ENCODE data around the gene SLBP. TPM values are rescaled to one million over a fixed set of nuclear protein-coding genes. Genes with fewer than 3 reads are reported as not detected.

Gene SLBP
- 61.9 TPM for total RNA-seq

DNA sequence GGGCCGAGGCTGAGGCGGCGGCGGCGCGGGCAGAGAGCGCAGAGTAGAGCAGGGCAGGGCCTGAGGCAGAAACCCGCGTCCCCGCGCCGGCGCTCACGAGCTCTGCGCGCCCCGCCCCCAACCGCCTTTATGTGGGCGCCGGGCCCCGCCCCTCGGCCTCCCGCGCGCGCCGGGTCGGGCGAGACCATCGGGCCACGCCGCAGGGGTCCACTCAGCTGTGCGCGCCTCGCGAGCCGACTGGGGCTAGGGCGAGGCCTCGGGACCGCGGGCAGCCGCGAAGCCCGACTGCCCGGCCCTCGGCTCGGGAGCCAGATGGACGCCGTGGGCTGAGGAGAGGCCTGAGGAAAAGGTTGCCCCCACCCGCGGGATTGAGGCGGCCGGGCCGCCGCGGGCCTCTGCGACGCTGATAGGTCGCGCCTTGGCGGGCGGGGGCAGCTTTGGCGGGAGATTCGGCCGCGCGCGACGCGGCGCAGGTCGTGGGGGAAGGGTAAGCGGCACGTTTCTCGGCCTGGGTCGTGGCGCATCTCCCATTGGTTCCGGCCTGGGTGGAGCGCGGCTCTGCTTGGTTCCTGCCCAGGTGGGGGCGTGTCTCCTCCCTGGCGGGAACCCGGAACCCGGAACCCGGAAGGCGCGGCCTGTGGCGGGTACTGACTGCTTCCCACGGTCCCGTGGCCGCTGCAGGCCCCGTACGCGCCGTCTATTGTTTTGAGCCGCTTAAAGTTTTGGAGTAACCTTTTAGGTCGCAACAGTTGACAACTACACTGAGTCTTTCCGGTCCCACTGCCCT is at the start of gene SLBP:
TSS of gene SLBP (minus strand) at position 104 of the 787 bp plus-strand sequence. CDS start 131 bp downstream, outside the sequence.
- Histone ChIP-seq H3K9me3 (ENCODE audit: low read depth, low read length) (no peaks in the 10 kb centered on the region), H3K4me3 (ENCODE audit: low read length) (peak within 1 kb of the TSS; percentile 95), H3K4me1 (ENCODE audit: insufficient read depth, low read length) (peaks cover 66% of the 10 kb centered on the region), H3K27me3 (ENCODE audit: insufficient read depth, low read length) (no peaks in the 10 kb centered on the region)

DNA sequence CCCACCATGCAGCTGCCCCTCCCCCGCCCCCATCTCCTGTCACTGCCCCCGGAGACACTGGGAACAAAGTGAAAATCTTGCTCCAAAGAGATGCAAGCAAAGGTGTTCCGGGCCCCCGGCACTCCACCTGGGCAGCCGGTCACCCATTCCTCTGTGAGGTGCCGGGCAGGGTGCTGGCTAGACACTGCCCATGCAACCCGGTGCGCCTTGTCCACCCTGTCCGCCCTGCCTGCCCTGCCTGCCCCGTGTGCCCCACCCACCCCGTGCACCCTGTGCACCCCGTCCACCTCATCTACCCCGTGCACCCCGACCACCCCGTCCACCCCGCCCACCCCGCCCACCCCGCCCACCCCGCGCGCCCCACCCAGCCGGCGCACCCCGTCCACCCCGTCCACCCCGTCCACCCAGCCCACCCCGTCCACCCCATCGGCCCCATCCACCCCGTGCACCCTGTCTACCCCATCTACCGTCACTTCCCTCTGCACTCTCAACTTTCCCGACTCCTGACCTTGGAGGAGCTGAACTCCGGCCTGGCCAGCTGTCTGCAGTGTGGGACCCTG is 49.1 kb upstream of the SLBP start:
- no peaks in the 10 kb centered on the region for H3K9me3 ChIP-seq (ENCODE audit: low read depth, low read length)
- H3K4me3 ChIP-seq (ENCODE audit: low read length): no peak overlapping the region
- H3K27me3 ChIP-seq (ENCODE audit: insufficient read depth, low read length): no peaks in the 10 kb centered on the region
- H3K4me1 ChIP-seq (ENCODE audit: insufficient read depth, low read length): no peaks in the 10 kb centered on the region

DNA sequence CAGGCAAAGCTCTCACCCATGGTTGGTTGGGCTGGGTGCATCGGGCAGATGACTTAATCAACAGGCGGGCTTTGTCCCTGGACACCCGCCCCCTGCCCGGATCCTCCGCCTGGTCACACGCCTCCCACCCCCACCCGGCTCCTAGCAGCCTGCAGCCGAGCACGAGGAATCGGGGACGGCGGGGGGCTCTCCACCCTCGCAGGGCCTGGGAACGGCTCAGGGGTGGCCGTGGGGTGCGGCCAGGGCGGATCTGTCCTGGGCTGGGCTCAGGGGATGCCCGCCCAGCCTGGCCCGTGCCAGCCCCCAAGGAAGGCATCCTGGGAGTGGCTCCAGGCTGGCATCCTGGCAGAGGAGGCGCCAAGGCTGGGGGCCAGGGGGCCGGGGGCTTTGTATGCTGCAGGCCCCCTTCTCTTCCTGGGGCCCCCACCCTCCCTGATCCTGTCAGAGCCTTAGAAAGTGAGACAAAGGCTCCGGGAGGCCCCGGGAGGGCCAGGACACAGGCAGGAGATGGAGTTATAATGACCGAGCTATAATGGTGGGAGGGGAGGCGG is 48.5 kb upstream of the SLBP start:
- Histone ChIP-seq H3K27me3 (ENCODE audit: insufficient read depth, low read length) (no peaks in the 10 kb centered on the region), H3K4me3 (ENCODE audit: low read length) (no peak overlapping the region), H3K4me1 (ENCODE audit: insufficient read depth, low read length) (no peaks in the 10 kb centered on the region), H3K9me3 (ENCODE audit: low read depth, low read length) (no peaks in the 10 kb centered on the region)

DNA sequence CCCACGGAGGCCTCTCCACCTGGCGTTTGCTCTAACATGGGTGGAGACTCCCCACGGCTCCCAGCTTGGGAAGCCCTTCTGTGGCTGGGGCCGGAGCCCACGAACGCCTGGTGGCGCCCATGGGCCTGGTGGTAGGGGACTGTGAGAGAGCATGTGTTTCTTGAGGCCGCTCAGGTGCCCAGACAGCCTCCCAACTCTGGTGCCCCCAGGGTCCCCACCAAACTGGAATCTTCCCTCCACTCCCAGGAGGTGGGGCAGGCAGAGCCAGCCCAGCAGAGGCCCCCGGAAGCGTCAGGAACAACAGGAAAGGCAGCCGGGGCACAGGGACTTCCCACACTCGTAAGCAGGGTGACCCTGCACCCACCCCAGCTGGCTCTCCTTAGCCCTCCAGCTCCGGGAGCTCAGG is 47.7 kb upstream of the SLBP start:
- H3K4me3 ChIP-seq (ENCODE audit: low read length): no peak overlapping the region

DNA sequence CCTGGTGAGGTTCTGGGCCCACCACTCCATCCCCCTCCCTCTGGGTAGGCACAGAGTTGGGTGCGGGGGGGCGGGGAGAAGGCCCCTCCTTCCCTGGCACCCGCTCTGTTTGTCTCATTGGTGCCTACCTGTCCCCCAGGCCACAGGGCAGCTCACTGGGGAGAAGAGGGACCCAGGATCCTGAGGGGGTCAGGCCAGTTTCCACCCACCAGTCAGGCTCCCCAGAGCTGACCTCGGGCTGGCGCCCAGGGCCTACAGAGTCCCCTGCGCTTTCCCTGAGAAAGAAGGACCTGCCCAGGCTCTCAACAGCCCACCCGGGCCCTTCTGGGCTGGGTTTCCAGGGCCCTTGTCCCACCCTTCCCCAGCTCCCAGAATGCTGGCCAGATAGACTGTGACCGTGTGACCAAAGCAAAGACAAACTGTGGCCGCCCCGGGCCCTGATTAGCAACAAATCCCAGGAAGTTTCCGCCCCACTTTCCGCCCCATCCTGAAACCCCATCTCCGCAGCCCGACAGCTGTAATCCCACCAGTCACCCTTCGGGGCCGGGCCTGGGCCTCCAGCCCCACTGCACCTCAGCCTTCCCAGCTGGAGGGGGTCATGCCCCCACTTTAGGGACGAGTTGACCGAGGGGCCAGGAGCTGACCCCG is 47.2 kb upstream of the SLBP start:
- Histone ChIP-seq H3K4me3 (ENCODE audit: low read length) (no peak overlapping the region), H3K9me3 (ENCODE audit: low read depth, low read length) (no peaks in the 10 kb centered on the region), H3K4me1 (ENCODE audit: insufficient read depth, low read length) (no peaks in the 10 kb centered on the region), H3K27me3 (ENCODE audit: insufficient read depth, low read length) (no peaks in the 10 kb centered on the region)

More for the DNA sequence above, 47.7 kb upstream of the SLBP start:
- H3K27me3 ChIP-seq (ENCODE audit: insufficient read depth, low read length): no peaks in the 10 kb centered on the region
- no peaks in the 10 kb centered on the region for H3K4me1 ChIP-seq (ENCODE audit: insufficient read depth, low read length)
- no peaks in the 10 kb centered on the region for H3K9me3 ChIP-seq (ENCODE audit: low read depth, low read length)

DNA sequence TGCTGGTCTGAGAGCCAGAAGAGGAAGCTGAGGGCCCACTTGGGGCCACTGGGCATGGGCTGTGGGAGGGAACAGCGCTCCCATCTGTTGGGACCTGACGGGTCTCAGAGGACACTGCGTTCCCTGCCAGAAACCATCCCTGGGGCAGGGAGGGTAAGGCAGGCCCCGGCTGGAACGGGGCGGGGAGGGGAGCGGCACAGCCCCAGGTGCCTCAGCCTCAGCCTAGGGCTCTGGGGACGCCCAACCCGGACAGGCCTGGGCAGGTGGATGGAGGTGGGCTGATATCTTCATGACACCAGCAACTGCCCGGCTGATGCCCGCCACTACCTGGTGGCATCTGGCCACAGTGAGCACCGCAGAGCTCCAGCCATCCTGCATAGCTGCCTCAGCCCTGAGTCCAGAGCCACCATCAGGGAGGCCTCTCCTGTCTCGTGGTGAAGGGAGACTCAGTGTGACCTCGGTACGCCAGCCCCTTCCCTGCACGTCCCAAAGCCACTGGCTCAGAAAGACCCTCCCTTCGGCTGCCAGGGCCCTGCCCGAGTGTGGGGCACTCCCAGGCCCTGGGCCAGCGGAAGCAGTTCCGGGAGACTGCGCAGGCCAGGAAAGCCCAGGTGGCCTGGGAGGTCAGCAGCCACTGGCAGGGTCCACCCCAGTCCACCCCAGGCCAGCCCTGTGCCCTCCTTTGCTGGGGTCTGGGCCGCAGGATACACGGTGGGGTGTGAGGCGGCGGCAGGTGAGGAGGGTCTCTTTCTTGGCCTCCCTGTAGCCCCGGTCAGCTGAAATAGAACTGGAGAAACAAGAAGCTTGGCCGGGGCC is 46.4 kb upstream of the SLBP start:
- Histone ChIP-seq H3K27me3 (ENCODE audit: insufficient read depth, low read length) (no peaks in the 10 kb centered on the region), H3K9me3 (ENCODE audit: low read depth, low read length) (no peaks in the 10 kb centered on the region), H3K4me3 (ENCODE audit: low read length) (no peak overlapping the region), H3K4me1 (ENCODE audit: insufficient read depth, low read length) (peaks cover 1% of the 10 kb centered on the region)

DNA sequence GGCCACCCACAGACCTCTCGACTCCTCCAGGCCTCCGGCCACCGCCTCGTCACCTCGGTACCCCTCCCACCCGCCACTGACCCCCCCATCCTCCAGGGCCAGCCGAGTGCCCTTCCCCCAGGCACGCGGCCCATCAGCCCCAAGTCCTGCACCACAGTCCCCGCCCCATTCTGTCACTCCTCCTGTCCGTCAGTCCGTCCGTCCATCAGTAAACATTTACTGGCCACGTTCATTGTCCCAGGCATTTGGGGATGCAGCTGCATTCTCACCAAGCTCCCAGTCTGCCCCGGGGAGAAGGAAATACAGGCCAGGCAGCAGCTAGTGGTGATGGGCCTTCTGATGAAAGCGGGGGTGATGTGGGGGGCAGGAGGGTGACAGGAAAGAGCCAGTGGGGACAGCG is 45.7 kb upstream of the SLBP start:
- H3K4me3 ChIP-seq (ENCODE audit: low read length): no peak overlapping the region
- peaks cover 8% of the 10 kb centered on the region for H3K4me1 ChIP-seq (ENCODE audit: insufficient read depth, low read length)
- no peaks in the 10 kb centered on the region for H3K9me3 ChIP-seq (ENCODE audit: low read depth, low read length)
- no peaks in the 10 kb centered on the region for H3K27me3 ChIP-seq (ENCODE audit: insufficient read depth, low read length)

DNA sequence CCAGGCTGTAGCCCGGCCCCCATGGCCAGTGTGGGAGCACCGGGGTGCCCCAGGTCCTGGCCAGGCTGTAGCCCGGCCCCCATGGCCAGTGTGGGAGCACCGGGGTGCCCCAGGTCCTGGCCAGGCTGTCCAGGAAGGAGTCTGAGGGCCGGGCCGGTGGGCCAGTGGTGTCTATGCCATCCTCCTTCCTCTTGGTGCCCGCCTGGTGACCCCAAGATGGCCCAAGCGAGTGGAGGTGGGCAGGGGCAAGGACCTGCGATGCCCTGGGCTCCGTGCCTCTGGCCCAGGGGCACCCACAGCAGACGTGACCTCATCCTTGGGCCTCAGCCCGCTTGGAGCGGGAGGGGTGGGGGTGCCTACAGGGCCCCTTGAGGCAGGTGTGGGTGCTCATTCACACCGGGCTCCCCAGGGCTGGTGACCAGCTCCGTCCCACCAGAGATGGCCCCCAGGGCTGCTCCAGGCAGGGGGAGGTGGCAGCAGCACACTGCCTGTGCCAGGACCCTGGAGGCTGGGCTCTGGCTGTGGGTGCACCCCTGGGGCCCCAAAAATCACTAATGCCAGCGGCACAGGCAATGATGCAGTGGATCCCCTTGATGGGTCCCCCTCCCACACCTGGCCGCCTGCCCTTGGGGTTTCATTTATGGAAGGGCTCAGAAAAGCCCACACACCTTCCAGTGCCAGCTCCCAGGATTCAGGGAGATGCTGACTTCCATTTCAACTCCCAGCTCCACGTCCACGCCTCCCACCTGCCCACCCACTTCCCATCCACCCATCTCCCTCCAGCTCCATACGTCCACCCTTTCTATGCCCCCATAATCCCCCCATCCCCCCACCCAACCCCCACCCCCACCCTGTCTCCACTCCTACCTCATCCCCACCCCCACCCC is 45.0 kb upstream of the SLBP start:
- Histone ChIP-seq H3K9me3 (ENCODE audit: low read depth, low read length) (no peaks in the 10 kb centered on the region), H3K4me1 (ENCODE audit: insufficient read depth, low read length) (peaks cover 15% of the 10 kb centered on the region), H3K27me3 (ENCODE audit: insufficient read depth, low read length) (no peaks in the 10 kb centered on the region), H3K4me3 (ENCODE audit: low read length) (no peak overlapping the region)

DNA sequence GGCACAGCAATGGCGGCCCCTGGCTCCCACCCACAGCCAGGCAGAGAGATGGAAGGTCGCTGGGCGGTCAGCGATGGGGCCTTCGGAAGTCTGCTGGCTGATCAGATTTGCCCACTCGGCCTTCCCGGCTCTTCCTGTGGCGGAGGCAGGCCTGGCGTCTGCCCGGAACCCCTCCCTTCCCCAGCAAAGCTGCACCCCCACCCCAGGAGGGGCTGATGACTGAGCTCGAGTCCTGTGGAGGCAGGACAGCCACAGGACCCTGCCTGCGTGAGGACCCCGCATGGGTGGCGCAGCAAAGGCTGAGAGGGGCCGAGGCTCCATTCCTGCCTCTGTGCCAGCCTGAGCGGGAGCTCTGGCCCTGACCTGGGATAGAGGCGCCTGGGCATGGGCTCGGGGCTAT is 44.0 kb upstream of the SLBP start:
- H3K4me1 ChIP-seq (ENCODE audit: insufficient read depth, low read length): peaks cover 17% of the 10 kb centered on the region
- no peak overlapping the region for H3K4me3 ChIP-seq (ENCODE audit: low read length)
- H3K27me3 ChIP-seq (ENCODE audit: insufficient read depth, low read length): no peaks in the 10 kb centered on the region
- H3K9me3 ChIP-seq (ENCODE audit: low read depth, low read length): no peaks in the 10 kb centered on the region

DNA sequence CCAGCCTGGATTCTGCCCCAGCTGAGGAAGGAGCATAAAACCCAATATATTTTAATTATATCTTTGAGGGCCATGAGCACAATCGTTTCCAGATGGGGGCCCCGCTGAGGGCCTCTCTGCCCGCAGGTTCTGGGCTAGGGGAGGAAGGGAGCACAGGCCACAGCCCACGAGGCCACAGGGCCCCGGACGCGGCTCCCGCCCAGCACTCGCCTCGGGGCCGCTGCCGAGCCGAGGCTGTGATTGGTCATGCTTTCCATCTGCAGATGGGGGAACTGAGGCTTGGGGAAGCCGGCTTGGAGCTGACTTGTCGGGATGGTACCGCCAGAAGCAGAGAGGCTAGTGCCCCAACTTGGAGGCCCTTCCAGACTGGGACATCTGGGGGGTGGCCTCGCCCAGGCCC is 43.2 kb upstream of the SLBP start:
- Histone ChIP-seq H3K9me3 (ENCODE audit: low read depth, low read length) (no peaks in the 10 kb centered on the region), H3K27me3 (ENCODE audit: insufficient read depth, low read length) (no peaks in the 10 kb centered on the region), H3K4me3 (ENCODE audit: low read length) (no peak overlapping the region)

DNA sequence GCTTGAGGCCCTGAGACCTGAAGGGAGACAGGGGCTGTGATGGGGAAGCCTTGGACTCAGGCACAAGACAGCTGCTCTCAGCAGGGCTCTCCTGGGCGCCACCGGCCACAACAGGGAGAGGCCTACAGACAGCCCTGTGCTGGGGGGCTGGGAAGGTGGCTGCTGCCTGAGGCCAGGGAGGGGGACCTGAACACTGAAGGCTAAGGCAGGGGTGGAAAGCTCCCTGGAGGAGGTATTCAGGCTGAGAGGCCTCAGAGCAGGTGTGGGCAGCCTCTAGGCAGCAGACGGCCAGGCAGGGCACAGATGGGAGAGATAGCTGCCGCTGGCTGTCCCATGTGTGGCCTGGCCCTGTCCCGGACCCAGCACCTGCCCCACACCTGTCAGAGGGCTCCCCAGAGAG is 42.2 kb upstream of the SLBP start:
- Histone ChIP-seq H3K4me3 (ENCODE audit: low read length) (no peak overlapping the region), H3K27me3 (ENCODE audit: insufficient read depth, low read length) (no peaks in the 10 kb centered on the region), H3K4me1 (ENCODE audit: insufficient read depth, low read length) (peaks cover 17% of the 10 kb centered on the region), H3K9me3 (ENCODE audit: low read depth, low read length) (no peaks in the 10 kb centered on the region)

More for the DNA sequence above, 43.2 kb upstream of the SLBP start:
- peaks cover 17% of the 10 kb centered on the region for H3K4me1 ChIP-seq (ENCODE audit: insufficient read depth, low read length)

DNA sequence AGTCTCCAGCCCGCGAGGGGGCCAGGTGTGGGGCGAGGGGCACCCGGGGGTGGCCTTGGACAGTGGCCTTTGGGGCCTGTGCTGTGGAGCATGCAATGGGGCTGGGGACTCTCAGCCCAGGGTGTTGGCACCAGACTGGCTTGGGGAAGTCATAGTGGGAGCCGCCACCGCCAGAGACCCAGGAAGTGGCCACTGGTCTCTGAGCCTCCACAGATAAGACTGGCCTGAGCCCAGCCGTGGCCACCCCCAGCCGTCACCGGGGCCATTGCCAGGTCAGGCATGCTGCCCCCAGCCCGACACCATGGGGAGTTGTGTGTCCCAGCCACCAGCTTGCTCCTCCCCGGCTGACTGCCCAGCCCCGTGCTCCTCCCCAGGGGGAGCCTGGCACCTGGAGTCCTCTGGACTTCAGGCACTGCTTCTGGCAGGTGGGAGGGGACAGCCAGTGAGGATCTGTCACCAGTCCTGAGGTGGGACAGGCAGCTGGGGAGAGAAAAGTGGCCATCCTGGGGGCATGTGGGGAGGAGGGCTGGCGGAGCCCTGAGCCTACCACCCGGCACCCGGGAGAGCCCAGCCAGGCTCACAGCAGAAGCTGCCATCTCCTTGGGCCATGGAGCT is 41.7 kb upstream of the SLBP start:
- peaks cover 17% of the 10 kb centered on the region for H3K4me1 ChIP-seq (ENCODE audit: insufficient read depth, low read length)
- no peaks in the 10 kb centered on the region for H3K27me3 ChIP-seq (ENCODE audit: insufficient read depth, low read length)
- H3K9me3 ChIP-seq (ENCODE audit: low read depth, low read length): no peaks in the 10 kb centered on the region
- no peak overlapping the region for H3K4me3 ChIP-seq (ENCODE audit: low read length)

DNA sequence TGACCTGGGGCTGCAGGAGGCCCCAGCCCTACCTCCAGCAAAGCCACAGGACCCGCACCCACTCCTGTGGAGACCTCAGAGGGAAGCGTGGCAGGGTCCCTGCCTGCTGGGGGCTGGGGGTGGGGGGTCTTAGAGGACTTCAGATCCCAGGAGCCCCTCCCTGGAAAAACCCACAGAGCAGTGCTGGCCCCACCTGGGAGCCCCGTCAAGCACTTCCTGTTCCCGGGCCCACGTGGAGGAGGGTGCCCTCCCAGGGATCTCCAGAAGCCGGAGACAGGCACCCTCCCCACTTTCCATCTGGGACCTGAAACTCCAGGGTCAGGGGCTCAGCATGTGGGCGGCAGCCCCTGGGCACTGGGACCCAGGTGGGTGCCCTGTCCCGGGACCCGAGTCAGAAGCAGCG is 41.2 kb upstream of the SLBP start:
- Histone ChIP-seq H3K4me3 (ENCODE audit: low read length) (no peak overlapping the region), H3K27me3 (ENCODE audit: insufficient read depth, low read length) (no peaks in the 10 kb centered on the region), H3K4me1 (ENCODE audit: insufficient read depth, low read length) (peaks cover 21% of the 10 kb centered on the region), H3K9me3 (ENCODE audit: low read depth, low read length) (no peaks in the 10 kb centered on the region)
